GM18511 (cell line): ENCODE data around the gene KLF1.

Experiments used
- ATAC-seq: cut with Tn5 transposase; IDR thresholded peaks from one replicate; pipeline ENCODE4 v1.9.1; 2021; ENCODE audit warnings: mild to moderate bottlenecking, moderate library complexity; ENCODE audit not compliant: unreplicated experiment

The KLF1 gene

DNA sequence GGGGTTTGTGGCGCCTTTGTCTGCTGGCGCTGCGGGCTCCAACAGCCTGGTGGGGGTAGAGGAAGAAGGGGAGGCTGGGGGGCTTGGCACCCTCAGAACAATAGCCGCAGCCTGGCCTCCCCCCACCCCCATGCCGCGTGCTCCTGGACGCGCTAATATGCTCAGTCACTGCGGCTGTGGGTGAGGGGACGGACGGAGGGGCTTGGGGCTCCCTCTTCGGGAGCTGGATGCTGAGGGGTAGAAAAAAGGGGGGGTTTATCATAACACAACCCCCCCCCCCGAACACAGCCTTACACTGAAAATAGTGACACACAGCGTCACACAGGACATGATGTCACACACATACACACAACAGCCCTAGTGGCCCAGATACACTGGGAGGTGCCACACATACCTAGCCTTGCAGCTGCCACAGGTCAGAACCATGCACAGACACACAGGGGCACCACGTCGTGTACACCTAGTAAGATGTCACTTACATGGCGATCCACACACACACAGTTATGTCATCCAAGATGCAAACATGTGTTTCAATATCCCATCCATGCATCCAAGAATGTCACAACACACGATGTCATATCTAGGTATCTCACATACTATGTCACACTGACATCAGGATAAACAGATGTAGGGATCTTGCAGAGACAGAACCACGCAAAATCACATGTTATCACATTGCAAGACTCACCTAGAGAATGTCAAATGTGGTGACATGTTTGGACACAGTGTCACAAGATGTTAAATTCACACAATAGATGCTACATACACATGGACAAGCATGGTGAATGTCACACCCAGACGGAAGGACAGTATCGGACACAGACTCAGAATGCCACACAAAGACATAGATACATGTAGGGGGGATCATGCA lies 47.9 kb downstream of the KLF1 start:
- no peak for ATAC-seq

DNA sequence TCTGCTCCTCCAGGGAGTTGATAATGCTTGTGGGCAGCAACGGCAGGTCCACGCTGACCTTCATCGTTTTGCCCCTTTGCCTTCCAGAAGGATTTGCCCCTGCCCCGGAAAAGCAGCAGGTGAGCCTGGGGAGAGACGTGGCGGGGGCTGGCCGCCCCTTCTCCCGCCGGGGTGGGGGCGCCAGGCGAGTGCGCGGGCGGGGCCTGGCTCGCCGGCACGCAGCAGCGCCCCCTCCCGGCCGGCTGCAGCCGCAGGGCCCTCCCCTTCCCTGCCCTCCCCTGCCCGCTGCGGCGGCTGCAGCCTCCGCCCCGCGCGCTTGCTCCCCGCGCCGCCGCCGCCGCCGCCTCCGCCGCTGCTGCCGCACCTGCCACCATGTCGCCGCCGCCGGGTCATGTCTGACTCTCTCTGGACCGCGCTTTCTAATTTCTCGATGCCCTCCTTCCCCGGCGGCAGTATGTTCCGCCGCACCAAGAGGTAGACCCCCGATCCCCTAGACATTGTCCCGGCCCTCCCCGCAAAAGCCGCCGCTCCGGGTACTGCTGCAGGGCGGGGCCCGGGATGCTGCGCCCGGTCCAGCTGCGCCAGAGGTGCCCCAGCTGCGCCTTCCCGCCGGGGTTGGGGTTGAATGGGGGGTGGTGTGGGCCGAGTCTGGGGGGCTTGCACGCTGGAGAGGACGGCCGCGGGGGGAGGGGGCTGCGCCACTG lies 48.7 kb downstream of the KLF1 start, which contains the start of gene MAST1:
Gene MAST1, plus strand, starts transcription at position 334 of the 704 bp plus-strand sequence. Its CDS starts 58 bp downstream, at position 392.
- ATAC-seq = no peak

DNA sequence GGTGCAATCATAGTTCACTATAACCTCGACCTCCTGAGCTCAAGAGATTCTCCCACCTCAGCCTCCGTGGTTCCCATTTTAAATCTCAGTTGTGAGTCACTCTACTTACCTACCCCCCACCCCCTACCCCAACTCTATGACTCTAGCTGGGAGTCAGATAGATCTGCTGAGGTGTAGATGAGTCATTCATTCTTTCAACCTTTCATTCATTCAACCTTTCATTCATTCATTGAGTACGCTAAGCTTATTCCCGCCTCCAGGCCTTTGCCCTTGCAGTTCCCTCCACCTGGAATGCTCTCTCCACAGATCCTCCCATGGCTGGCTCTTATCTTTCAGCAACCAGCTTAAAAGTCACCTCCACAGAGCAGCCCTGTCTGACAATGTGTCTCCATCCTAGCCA lies 49.8 kb downstream of the KLF1 start:
- no peak for ATAC-seq

DNA sequence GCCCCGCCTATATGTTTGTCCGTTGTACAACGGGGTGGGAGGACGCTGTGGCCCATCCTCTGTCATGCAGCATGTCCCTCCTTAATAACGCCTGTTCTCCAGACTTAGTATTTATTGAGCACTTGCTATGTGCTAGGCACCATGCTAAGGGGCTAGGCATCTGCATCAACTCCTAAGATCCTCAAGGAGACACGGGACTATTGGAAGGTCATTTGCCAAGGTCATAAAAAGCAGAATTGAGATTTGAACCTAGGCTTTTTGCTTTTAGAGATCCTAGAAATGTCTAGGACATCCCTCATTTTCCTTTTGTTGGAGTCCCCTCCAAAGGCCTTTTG lies 50.5 kb downstream of the KLF1 start:
- no peak for ATAC-seq

DNA sequence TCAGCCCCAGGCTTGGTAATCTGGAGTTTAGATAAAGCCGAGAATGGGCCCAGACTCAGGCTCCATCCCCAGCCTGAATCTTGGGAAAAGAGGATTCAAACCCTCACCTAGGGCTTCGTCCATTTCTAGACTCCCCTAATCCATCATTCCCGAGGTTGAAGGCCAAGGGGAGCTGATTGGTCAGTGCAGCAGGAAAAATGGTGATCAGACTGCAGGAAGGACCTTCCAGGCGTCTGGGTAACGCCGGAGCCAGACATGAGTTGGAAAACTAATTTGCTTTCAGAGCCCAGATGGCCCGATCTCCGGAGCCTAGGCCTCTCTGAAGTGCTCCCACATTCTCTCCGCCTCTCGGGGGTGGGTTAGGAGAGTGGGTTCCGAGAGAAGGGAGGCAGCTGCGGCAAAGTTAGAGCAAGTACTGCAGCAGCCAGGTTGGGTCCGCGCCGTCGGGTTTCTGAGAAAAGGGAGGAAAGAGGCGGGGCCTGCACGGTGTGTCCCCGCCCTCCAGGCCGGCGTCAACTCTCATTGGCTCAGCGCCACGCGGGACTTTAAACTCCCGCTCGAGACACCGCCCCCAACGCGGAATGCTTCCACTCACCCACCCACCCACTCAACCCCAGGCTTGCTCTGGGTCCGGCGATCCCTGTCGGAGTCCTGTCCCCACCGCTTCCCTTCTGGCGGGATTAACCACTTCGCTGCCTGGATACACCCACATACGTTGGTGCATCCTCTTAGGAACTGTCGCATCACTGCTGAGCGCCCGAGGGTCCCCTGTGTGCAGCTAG lies 51.8 kb downstream of the KLF1 start:
- ATAC-seq = no peak

DNA sequence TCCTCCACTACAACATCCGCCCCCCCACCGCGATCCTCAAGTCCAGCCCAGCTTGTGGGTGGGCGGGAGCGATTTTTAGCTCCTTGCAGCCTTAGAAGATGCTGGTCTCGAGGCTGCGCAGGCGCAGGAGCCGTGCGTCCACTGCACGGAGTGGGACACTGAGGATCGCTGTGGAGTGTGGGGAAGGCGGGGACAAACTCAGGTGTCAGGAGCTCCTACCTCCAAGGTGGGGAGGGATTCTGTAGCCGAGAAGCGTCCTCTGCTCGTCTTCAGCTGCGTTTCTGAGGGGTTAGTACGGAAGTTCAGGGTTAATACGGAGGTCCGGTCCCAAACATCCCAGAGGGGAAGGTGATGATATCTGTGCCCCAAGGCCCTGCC lies 52.4 kb downstream of the KLF1 start, which contains the start of gene RTBDN:
Gene RTBDN, minus strand, starts transcription at position 14 of the 378 bp plus-strand sequence. CDS start 4,600 bp downstream, outside the sequence.
- no peak for ATAC-seq
